Bronchial epithelial cell (primary cell): ENCODE measurements around the gene CEP250. TPM values are rescaled to one million over a fixed set of nuclear protein-coding genes. Genes with fewer than 3 reads are reported as not detected.
A peak's percentile ranks its signal among the peaks of the same experiment; 100 is the strongest.

ENCODE experiments used
- DNase-seq: peaks from one replicate; pipeline ENCODE4 v3.0.0-alpha.2; 2010; ENCODE audit warnings: low read depth
- FAIRE-seq: peaks from 2 replicates; lab custom pipeline; 2011; peaks lifted over from hg19 to GRCh38; lab: Jason Lieb, UNC
- H3K27me3 ChIP-seq: 2 replicates; pipeline ENCODE4 v1.5.1; 2011; ENCODE audit warnings: low read length; ENCODE audit not compliant: control insufficient read depth, insufficient read depth
- H3K36me3 ChIP-seq: 2 replicates; pipeline ENCODE4 v1.5.1; 2011; ENCODE audit warnings: low read length; ENCODE audit not compliant: control insufficient read depth, insufficient read depth
- H3K4me3 ChIP-seq: 2 replicates; pipeline ENCODE4 v1.5.1; 2011; ENCODE audit warnings: mild to moderate bottlenecking, low read depth, low read length, control low read depth
- total RNA-seq: library from RNA; depleted of rRNA; stranded (reverse); fragments of >200 nt; gene quantifications from 2 replicates; pipeline ENCODE4 v1.2.1, GENCODE V29; 2014
- TF ChIP-seq, protein P1 (sequence below): IDR thresholded peaks from 2 replicates; pipeline ENCODE4 v1.5.1; 2011; ENCODE audit warnings: mild to moderate bottlenecking, moderate library complexity, low read length, control low read depth, inconsistent platforms; ENCODE audit not compliant: insufficient read depth, severe bottlenecking

The CEP250 gene
- total RNA-seq, 1 donor from 2014 or later = 15.0 TPM

DNA sequence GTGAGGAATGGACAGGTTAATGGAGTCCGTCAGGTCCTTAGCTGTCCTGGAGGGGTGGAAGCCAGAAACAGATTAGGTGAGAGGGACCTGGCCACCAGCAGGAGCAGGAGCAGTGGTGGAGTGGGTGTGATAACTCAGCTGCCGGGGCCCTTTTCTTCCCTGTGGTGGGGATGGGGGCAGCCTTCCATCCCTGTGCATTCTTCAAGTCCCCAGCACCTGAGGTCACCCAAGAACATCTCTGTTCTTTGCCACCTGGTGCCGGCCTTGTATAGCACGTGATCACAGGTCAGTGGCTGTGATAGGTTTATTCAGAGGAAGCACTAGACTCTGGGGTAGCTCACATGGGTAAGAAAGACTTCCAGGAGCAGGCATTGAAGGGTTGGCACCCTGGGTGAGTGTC, 103.1 kb downstream of the CEP250 start:
- Histone ChIP-seq H3K4me3 (no peak overlapping the region), H3K36me3 (peaks cover 18% of the 10 kb centered on the region), H3K27me3 (no peaks in the 10 kb centered on the region)
- TF ChIP-seq, protein P1, sequence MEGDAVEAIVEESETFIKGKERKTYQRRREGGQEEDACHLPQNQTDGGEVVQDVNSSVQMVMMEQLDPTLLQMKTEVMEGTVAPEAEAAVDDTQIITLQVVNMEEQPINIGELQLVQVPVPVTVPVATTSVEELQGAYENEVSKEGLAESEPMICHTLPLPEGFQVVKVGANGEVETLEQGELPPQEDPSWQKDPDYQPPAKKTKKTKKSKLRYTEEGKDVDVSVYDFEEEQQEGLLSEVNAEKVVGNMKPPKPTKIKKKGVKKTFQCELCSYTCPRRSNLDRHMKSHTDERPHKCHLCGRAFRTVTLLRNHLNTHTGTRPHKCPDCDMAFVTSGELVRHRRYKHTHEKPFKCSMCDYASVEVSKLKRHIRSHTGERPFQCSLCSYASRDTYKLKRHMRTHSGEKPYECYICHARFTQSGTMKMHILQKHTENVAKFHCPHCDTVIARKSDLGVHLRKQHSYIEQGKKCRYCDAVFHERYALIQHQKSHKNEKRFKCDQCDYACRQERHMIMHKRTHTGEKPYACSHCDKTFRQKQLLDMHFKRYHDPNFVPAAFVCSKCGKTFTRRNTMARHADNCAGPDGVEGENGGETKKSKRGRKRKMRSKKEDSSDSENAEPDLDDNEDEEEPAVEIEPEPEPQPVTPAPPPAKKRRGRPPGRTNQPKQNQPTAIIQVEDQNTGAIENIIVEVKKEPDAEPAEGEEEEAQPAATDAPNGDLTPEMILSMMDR = no peak
- FAIRE-seq (no peak), DNase-seq (no peak)

DNA sequence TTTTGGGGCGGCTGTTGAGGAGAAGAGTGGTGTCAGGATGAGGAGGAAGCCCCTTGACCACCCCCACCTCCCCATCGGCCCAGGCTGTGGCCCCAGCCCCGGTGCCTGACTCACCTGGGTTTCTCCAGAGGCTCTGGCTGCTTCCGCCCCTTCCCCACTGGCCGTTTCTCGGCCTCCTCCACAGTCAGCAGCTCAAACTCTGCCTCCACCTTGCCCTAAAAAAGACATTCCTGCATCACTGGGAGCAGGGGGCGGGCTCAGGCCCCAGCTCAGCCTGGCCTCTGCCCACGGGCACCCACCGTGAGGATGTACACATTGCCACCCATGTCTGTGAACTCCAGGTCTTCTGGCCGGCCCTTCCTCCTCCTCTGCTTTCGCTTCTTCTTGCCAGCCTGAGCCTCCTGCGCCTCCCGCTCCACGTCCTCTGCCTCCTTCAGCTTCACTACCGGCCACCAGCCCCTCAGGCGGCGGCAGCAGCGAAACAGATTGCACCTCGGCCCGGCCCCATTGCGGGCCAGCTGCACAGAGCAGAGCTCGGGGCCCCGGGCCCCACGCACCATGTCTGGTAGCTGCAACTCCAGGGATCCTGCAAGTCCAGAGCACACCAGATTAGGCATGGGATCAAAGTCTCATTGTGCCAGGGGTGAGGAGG, 103.8 kb downstream of the CEP250 start:
- H3K36me3 ChIP-seq = peaks cover 17% of the 10 kb centered on the region
- H3K4me3 ChIP-seq = no peak overlapping the region
- H3K27me3 ChIP-seq = no peaks in the 10 kb centered on the region
- TF ChIP-seq, protein P1 = no peak
- DNase-seq (no peak), FAIRE-seq (no peak)

DNA sequence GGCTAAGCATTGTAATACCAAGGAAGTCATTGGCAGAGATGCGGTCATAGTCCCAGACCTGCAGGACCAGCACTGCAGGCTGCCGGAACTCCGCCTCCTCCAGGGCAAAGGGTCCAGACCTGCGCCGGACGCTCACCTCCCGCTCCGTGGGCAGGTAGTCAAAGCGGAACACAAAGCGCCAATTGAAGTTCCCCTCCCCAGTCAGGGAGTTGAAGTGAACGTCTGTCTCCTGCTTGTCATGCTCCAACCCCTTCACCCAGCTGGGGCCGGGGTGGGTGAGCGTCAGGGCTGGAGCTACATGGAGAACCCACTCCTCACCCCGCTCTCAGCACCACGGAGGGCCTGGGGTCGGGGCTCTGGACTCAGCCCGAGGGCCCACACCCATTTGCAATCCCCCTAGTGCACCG, 104.7 kb downstream of the CEP250 start:
- TF ChIP-seq, protein P1 = no peak
- peaks cover 15% of the 10 kb centered on the region for H3K36me3 ChIP-seq
- H3K27me3 ChIP-seq = no peaks in the 10 kb centered on the region
- H3K4me3 ChIP-seq = no peak overlapping the region
- DNase-seq (no peak), FAIRE-seq (no peak)

DNA sequence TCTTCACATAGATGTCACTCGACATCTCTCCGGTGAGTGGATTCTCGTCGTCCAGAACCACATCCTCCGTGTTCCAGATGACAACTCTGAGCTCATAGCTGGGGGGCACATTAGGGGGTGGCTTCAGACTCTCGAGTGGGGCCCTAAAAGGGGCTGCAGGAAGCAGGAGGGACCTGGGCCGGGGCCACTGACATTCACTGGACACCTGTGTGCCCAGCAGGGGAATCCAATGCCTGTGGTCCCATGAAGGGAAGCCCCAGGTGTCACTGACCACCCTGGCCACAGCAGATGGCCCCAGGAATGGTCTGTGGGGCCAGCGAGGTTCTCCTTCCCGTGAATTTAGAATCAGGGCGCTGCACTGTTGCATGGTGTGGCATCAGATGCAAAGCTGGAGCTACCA, 105.1 kb downstream of the CEP250 start:
- peaks cover 14% of the 10 kb centered on the region for H3K36me3 ChIP-seq
- H3K4me3 ChIP-seq = no peak overlapping the region
- H3K27me3 ChIP-seq = no peaks in the 10 kb centered on the region
- TF ChIP-seq, protein P1 = no peak
- FAIRE-seq (no peak), DNase-seq (no peak)

DNA sequence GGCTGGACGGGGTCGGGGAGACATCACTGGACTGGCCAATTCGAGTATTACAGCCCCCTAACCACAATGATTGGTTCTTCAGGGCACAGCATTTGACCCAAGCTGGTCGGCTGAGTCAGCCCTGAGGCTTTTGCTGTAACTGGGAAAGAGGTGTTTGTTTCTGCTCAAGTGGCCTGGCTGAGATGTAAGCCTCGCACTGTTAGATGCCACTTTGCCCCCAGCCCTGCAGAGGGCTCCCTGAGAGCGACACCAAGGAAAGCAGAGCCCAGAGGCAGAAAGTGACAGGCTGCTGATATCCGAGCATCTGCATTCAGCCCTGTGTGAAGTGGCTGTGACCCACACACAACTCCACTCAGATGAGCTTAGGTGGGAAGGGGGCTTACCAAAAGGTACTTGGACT, 105.9 kb downstream of the CEP250 start:
- TF ChIP-seq, protein P1 = peak; percentile 44
- no peaks in the 10 kb centered on the region for H3K27me3 ChIP-seq
- H3K36me3 ChIP-seq = peaks cover 13% of the 10 kb centered on the region
- DNase-seq (peak; percentile 33), FAIRE-seq (no peak)
- H3K4me3 ChIP-seq = no peak overlapping the region

DNA sequence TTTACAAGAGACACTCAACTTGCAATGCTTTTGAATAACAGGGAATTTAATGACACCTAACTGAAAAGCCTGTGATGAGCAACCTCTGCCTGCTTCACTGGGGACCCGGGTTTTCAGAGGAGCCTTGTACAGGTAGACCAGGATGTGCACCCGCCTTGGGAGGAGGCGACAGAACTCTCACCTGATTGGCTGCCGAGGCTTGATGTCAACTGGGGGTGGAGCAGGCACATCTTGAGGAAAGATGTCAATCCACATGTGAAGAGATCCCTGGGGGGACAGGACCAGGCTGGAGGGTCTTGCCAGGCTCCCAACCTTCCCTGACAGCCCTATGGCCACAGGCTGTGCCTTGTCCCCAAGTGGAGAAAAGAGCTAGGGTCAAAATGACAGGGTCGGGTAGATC, 106.3 kb downstream of the CEP250 start:
- Histone ChIP-seq H3K27me3 (no peaks in the 10 kb centered on the region), H3K36me3 (peaks cover 9% of the 10 kb centered on the region), H3K4me3 (no peak overlapping the region)
- DNase-seq = peak; percentile 25
- no peak for FAIRE-seq
- TF ChIP-seq, protein P1 = no peak
